GM19193 (cell line): ENCODE data around the gene MAN2A1.

Experiments used
- POLR2A ChIP-seq: IDR thresholded peaks from 4 replicates; pipeline ENCODE4 v1.6.1; 2011; ENCODE audit not compliant: insufficient read depth, insufficient read length; ENCODE audit errors: extremely low read depth

Gene MAN2A1

DNA sequence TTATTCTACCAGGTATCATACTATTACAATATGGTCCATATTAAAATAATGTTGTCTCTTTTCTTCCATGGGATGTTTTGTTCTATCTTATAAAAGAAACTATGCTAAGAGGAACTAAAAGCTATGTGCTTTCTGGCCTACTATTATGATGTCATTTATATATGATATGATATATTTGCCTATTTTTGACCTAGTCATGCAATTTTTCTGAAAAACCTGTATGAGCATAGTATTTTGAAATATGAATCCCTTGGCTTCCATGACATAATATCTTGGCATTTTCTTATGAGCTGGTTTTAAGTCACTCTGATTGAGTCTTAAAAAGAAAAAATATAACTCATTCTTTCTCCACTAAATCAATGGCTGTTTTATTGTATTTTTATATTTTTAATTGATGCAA lies 60.7 kb downstream of the MAN2A1 start:
- TF ChIP-seq POLR2A: no peak

DNA sequence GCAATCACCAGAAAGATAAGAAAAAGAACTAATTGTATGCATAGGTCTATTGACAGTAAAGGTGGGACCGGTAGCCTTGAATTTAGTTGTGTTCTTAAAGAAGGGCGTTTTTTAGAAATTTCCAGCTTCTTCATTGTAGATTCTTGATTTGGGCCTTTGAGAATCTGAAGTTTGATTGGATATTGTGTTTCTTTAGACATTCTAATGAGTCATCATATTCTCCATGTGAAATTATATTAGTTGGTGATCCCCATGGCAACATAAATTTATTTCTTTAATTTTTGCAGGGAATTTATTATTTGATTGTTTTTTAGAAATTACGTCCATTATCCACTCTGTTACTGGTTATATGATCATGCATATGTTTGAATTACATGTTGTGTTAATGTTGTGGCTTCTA lies 63.6 kb downstream of the MAN2A1 start:
- TF ChIP-seq POLR2A: no peak

DNA sequence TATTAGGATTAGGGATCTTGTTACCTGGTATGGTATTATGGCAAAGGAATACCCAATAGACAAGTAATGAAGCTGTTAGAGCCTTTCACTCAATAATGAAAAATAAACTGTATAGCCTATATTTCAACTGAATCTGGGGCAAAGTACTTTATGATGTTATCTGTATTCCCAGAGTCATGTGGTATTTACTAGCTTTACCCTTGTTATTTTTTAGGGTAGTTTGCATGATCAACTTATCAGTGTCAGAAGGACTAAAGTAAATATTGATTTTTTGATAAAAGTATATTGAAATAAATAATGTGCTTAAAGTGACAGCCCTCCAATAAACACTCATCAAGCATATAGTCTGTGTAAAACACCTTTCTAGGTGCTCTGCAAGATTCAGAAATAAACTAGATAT lies 64.6 kb downstream of the MAN2A1 start:
- TF ChIP-seq POLR2A: no peak

DNA sequence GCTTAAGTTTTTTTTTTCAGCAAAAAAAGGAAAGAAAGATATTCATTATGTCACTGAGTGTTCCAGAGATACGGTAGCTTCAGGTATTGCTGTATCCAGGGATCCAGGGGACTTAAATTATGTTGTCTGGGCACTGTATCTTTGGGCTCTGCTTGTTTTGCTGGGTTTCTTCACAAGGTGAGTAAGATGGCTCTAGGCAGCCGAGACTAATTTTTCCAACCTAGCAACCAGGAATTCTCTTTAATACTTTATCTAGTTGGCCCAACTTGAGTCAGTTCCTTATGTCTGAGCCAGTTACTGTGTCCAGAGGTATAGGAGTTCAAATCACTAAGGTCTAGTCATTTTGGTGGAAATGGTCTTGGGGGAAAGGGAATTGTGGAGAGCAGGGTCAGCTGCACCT lies 66.0 kb downstream of the MAN2A1 start:
- TF ChIP-seq POLR2A: no peak

DNA sequence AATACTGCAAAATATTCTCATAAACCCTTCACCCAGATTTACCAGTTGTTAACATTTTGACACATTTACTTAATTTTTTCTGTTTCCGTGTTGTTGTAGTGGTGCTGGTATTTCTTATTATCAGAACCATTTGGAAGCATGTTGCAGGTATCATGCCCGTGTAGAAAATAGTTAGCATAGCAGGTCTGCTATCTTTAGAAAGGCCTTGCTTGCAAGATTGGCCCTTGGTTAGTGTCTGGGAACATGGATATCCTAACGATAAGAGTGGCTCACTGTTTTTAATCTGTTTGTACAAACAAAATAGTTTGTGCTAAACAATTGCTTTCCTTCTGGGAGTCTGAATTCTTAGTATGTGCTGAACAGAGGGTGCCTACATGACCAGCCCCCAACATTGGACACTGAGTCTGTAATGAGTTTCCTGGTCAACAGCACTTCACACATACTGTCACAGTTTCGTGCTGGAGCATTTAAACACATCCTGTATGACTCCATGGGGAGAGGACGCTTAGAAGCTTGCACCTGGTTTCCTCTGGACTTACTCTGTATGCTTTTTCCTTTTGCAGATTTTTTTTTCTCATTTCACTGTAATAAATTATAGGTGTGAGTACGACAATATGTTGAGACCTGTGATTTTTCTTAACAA lies 66.9 kb downstream of the MAN2A1 start:
- no peak for TF ChIP-seq POLR2A

- TF ChIP-seq POLR2A: no peak
Measured at GRCh38 chr5:109757490-109757889, 67.8 kb downstream of the MAN2A1 start.

GRCh38 chr5:109759306-109759705 lies 69.6 kb downstream of the MAN2A1 start:
- no peak for TF ChIP-seq POLR2A

- TF ChIP-seq POLR2A: no peak
Measured at GRCh38 chr5:109762821-109763220, 73.1 kb downstream of the MAN2A1 start.

- no peak for TF ChIP-seq POLR2A
Measured at GRCh38 chr5:109767184-109767995, 77.7 kb downstream of the MAN2A1 start.

GRCh38 chr5:109767997-109768396 lies 78.3 kb downstream of the MAN2A1 start:
- TF ChIP-seq POLR2A: no peak

DNA sequence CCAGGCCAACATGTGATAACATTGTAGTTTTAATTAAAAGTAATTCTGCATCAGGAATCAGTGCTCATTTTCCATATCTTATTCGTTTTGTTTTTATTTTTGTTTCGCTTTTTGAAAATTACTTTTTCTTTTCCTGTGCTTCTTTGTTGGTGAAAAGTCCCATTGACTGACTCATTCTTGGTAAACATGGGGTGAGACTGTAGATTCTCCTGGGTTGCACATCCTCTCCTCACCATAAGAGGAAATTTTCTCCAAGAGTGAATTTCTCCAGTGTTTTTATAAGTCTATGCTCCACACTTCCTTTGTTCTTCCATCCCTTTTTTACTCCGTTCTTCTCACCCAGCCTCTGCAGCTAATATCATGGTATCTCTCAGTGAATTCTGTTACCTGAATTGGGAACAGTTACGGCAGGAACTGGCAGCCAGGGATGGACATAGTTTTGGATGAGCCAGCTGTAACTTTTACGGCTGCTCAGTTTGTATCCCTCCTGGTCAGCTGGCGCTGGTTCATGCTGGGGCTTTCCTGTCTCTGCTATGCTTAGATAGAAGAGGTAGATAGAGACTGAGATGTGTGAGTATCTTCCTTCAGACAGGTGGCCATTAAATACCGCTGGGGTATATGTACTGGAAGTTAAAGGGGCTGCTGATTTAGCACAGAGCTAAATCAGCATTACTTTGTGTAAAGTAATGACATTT lies 80.0 kb downstream of the MAN2A1 start:
- no peak for TF ChIP-seq POLR2A

DNA sequence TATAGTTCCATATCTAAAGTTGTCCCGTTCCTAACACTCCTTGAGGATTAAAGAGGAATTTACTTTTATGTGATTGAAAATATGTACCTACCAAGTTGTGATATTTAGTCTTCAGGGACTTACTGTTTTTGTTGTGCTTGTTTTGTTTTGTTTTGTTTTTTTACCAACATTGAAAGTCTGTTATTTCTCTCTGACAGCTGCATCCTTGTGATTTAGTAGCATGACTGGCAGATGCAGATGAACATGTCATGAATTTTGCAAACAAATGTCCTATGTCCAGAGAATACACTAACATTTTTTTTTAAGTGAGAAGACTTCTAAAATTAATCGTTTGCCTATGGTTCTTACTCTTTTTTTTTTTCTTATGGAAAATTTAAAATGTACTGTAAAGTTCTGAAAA lies 85.4 kb downstream of the MAN2A1 start:
- no peak for TF ChIP-seq POLR2A

- TF ChIP-seq POLR2A: no peak
Measured at GRCh38 chr5:109779036-109779735, 89.5 kb downstream of the MAN2A1 start.

- no peak for TF ChIP-seq POLR2A
Measured at GRCh38 chr5:109784687-109785086, 95.0 kb downstream of the MAN2A1 start.

GRCh38 chr5:109786206-109786855 lies 96.6 kb downstream of the MAN2A1 start:
- no peak for TF ChIP-seq POLR2A
